A673 (cell line): ENCODE measurements around the gene ITPRIPL2.

Experiments
- EZH2 ChIP-seq: fragments of 200-600 bp; sonication (generic); IDR thresholded peaks from 2 replicates; pipeline ENCODE4 v1.6.1; 2017; ENCODE audit warnings: borderline replicate concordance, low read depth, mild to moderate bottlenecking, mixed read lengths, antibody characterized with exemption, low read length; ENCODE audit not compliant: poor library complexity, severe bottlenecking
- TF ChIP-seq, protein P1 (sequence below): fragments of 300-800, 200-600 bp; sonication (generic); conservative IDR thresholded peaks from 2 replicates; pipeline ENCODE4 v1.5.1; 2017; ENCODE audit warnings: low read depth, mild to moderate bottlenecking, antibody characterized with exemption, low read length, moderate library complexity, mixed read lengths

DNA sequence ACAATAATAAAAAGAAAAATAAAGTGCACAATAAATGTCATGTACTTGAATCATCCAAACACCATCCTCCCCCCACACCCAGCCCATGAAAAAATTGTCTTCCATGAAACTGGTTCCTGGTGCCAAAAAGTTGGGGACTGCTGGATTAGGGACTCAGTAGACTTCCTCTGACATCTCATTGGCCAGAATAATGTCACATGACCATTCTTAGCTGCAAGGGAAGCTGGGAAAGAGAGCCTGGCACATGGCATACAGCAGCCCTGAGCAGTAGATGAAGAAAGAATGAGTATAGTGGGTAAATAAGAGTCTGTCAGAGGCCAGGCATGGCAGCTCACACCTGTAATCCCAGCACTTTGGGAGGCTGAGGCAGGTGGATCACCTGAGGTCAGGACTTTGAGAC lies 12.5 kb downstream of the ITPRIPL2 start:
- TF ChIP-seq, protein P1, sequence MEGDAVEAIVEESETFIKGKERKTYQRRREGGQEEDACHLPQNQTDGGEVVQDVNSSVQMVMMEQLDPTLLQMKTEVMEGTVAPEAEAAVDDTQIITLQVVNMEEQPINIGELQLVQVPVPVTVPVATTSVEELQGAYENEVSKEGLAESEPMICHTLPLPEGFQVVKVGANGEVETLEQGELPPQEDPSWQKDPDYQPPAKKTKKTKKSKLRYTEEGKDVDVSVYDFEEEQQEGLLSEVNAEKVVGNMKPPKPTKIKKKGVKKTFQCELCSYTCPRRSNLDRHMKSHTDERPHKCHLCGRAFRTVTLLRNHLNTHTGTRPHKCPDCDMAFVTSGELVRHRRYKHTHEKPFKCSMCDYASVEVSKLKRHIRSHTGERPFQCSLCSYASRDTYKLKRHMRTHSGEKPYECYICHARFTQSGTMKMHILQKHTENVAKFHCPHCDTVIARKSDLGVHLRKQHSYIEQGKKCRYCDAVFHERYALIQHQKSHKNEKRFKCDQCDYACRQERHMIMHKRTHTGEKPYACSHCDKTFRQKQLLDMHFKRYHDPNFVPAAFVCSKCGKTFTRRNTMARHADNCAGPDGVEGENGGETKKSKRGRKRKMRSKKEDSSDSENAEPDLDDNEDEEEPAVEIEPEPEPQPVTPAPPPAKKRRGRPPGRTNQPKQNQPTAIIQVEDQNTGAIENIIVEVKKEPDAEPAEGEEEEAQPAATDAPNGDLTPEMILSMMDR: no peak
- no peak for TF ChIP-seq EZH2
